GM23248 (cell line): ENCODE results near the gene KCNQ5.

Experiments
- EZH2 ChIP-seq: fragments of 200-600 bp; sonication (generic); IDR thresholded peaks from 2 replicates; pipeline ENCODE4 v1.6.1; 2018; ENCODE audit warnings: antibody characterized with exemption, mild to moderate bottlenecking; ENCODE audit not compliant: insufficient read depth, poor library complexity, severe bottlenecking
- EZH2phosphoT487 ChIP-seq: fragments of 200-600 bp; sonication (generic); IDR thresholded peaks from 2 replicates; pipeline ENCODE4 v1.6.1; 2018; ENCODE audit warnings: antibody characterized with exemption, moderate library complexity, mild to moderate bottlenecking, low read depth; ENCODE audit not compliant: insufficient read depth

DNA sequence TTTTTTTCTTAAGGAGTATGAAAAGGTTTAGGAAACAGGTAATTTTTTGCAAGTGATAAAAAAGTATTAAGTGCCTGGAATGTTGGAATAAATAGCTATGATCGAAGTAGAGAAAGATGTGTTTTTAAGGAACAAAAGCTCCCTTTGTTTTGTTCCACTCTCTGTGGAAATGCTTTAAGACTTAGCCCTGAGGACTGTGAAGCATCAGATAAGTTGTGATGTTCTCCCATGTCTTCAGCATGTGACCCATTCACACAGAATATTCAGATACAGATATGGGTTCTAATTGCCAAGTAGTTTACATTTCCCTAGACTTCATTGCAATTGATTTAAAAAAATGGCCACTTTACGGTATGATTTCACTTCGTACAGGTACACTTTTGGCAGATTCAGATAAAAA, 80.6 kb downstream of the KCNQ5 start:
- TF ChIP-seq EZH2phosphoT487 (no peak), EZH2 (no peak)
